ENCODE measurements around the gene KRTAP10-6.

The KRTAP10-6 gene

GRCh38 chr21:44623575-44623974 is 31.3 kb upstream of the KRTAP10-6 start:
- no peak overlapping the region for H3K4me3 ChIP-seq (ENCODE audit: low read length)
- no peak for TF ChIP-seq CTCF (conservative IDR thresholded peaks at IDR 0.05; ENCODE audit: low read length)

GRCh38 chr21:44619886-44620285 is 27.6 kb upstream of the KRTAP10-6 start:
- TF ChIP-seq CTCF (conservative IDR thresholded peaks at IDR 0.05; ENCODE audit: low read length) = no peak
- no peak overlapping the region for H3K4me3 ChIP-seq (ENCODE audit: low read length)
- no peak for DNase-seq (ENCODE audit: low read depth)

More at GRCh38 chr21:44623575-44623974, 31.3 kb upstream of the KRTAP10-6 start:
- no peak for DNase-seq (ENCODE audit: low read depth)

DNA sequence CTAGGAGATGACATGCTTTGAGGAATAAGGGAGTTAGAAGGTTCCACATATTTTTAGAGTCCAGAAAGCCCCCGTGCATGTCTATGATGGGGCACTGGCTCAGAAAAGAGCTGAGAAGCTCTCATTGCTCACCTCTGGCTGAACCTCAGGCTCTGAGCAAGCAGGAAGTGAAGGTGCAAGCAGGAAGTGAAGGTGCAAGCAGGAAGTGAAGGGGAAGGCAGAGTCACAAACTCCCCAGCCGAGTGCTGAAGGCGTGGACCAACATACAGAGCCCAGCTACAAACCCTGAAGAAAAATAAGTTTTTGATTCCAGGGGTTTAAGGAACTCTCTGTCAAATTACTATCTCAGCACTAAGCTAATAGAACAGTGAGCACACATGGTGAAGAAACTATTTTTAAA is 26.6 kb upstream of the KRTAP10-6 start:
- no peak for TF ChIP-seq CTCF (conservative IDR thresholded peaks at IDR 0.05; ENCODE audit: low read length)
- no peak for DNase-seq (ENCODE audit: low read depth)
- no peak overlapping the region for H3K4me3 ChIP-seq (ENCODE audit: low read length)

GRCh38 chr21:44618504-44618903 is 26.2 kb upstream of the KRTAP10-6 start:
- DNase-seq (ENCODE audit: low read depth) = peak; percentile 15
- TF ChIP-seq CTCF (conservative IDR thresholded peaks at IDR 0.05; ENCODE audit: low read length) = peak; percentile 22; the same call in 1 of the 2 replicates
- H3K4me3 ChIP-seq (ENCODE audit: low read length) = no peak overlapping the region

GRCh38 chr21:44617071-44617501 is 24.8 kb upstream of the KRTAP10-6 start:
- H3K4me3 ChIP-seq (ENCODE audit: low read length) = no peak overlapping the region
- no peak for TF ChIP-seq CTCF (conservative IDR thresholded peaks at IDR 0.05; ENCODE audit: low read length)
- no peak for DNase-seq (ENCODE audit: low read depth)

GRCh38 chr21:44616591-44616926 is 24.3 kb upstream of the KRTAP10-6 start:
- H3K4me3 ChIP-seq (ENCODE audit: low read length) = no peak overlapping the region
- no peak for TF ChIP-seq CTCF (conservative IDR thresholded peaks at IDR 0.05; ENCODE audit: low read length)
- DNase-seq (ENCODE audit: low read depth) = no peak

DNA sequence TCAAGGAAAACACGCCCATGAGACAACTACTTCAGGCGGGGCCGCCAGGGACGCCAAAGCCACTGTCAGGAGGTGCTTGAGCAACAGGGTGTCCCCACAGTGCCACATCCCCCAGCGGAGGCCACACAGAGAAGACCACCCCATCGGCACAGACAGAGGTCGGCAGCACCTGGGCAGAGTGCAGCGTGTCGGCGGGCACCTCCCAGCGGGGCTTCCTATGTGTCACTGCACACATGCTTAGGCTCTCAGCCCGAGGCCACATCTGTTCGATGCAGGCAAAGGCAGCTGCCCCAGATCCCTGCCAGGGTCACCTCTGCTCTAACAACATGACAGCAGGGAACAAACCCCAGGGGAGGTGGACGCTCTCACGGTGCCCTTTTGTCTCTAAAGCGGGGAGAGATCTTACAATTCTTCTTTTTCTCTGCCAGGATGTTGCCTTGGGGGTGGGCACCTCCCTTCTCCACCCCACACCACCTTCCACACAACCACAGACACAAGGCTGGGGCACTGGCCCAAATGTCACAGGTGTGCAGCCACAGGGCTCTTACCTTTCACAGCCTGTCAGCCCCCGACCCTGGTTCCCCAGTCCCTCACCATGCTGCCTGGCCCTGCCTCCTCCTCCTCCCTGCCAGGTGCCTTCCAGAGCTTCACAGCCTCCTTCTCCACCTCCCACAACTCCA is 23.7 kb upstream of the KRTAP10-6 start:
- DNase-seq (ENCODE audit: low read depth) = no peak
- no peak for TF ChIP-seq CTCF (conservative IDR thresholded peaks at IDR 0.05; ENCODE audit: low read length)
- no peak overlapping the region for H3K4me3 ChIP-seq (ENCODE audit: low read length)

Data from AG10803 (cell line).